Coronary artery (tissue), 2 donors: ENCODE results near the gene PPM1F.
"Not testable (repeated sequence)": the region's sequence is repeated elsewhere in the genome, so short reads cannot be mapped to it uniquely, and the experiment has no call there.

ENCODE experiments used
- DNase-seq: peaks from one replicate; pipeline ENCODE4 v3.0.0-alpha.2; 2017; ENCODE audit warnings: low spot score
- H3K27ac ChIP-seq, 2 donors: fragments of 200-600 bp; sonication (generic); one replicate each; pipeline ENCODE4 v1.5.1; 2016 to 2019
- H3K4me3 ChIP-seq: fragments of 200-600 bp; sonication (generic); 2 replicates; pipeline ENCODE4 v1.5.1; 2016; ENCODE audit warnings: mild to moderate bottlenecking, moderate library complexity
- TF ChIP-seq, protein P1 (sequence below): fragments of 200-600 bp; sonication (generic); IDR thresholded peaks from one replicate; pipeline ENCODE4 v1.5.1; 2019; ENCODE audit warnings: antibody characterized with exemption

PPM1F gene

DNA sequence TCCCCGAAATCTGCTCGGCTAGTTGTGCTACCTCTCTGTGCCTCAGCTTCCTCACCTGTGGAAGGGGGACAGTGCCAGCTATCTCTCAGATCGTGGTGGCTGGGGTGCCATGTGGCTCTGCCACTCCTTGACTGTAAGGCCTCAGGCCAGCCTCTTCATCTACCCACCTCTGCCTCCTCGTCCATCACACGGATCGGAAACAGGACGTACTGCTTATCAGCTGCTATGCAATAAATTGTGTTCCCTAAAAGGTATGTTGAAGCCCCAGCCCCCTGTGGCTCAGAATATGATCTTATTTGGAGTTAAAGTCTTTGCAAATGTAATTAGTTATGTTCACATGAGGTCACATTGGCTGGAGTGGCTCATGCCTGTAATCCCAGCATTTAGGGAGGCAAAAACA, 7.8 kb downstream of the PPM1F start:
- no peak for DNase-seq
- Histone ChIP-seq H3K4me3 (no peak overlapping the region), H3K27ac (peak overlapping the region in 1 of 2 donors; percentile 98)
- TF ChIP-seq, protein P1, sequence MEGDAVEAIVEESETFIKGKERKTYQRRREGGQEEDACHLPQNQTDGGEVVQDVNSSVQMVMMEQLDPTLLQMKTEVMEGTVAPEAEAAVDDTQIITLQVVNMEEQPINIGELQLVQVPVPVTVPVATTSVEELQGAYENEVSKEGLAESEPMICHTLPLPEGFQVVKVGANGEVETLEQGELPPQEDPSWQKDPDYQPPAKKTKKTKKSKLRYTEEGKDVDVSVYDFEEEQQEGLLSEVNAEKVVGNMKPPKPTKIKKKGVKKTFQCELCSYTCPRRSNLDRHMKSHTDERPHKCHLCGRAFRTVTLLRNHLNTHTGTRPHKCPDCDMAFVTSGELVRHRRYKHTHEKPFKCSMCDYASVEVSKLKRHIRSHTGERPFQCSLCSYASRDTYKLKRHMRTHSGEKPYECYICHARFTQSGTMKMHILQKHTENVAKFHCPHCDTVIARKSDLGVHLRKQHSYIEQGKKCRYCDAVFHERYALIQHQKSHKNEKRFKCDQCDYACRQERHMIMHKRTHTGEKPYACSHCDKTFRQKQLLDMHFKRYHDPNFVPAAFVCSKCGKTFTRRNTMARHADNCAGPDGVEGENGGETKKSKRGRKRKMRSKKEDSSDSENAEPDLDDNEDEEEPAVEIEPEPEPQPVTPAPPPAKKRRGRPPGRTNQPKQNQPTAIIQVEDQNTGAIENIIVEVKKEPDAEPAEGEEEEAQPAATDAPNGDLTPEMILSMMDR: no peak

DNA sequence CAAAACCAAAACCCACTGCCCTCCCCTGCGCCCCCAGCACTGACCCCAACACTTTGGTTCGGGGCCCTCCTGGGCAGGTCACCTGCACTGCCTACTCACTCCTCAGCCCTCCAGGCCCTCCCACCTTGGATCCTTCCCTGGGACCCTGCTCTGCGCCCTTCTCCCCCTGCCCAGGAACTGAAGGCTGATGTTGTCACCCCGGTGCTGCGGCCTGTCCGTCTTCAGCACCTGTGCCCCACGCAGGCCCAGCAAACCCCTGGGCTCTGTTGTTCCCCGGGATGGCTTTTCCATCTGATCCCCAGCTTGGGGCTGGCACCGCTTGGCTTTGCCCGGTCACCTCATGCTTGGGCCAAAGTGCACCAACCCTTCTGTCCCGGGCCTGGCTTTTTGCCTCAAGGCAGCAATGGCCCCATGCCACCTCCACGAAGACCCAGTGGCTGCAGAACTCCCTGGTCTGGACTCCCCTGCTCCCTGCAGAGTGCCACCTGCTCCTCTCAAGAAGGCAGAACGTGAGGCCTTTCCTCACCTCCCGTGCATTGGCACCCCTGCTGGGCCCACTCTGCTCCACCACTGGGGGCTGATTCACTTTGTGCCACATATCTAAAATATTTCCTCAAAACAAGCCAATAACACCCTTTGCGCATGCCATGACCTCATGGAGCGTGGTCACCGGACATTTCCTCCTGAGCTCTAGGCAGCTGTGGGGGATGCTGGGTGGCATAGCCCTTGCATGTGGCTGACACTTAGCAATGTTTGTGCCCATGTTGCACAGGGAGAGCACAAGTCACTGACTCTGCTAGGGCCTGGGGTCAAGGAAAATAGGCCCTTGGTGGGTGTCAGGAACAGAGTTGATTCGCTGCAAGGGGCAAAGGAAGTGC, 8.8 kb downstream of the PPM1F start:
- Histone ChIP-seq H3K4me3 (no peak overlapping the region), H3K27ac (peak overlapping the region in 1 of 2 donors; percentile 98)
- no peak for DNase-seq
- TF ChIP-seq, protein P1: no peak

DNA sequence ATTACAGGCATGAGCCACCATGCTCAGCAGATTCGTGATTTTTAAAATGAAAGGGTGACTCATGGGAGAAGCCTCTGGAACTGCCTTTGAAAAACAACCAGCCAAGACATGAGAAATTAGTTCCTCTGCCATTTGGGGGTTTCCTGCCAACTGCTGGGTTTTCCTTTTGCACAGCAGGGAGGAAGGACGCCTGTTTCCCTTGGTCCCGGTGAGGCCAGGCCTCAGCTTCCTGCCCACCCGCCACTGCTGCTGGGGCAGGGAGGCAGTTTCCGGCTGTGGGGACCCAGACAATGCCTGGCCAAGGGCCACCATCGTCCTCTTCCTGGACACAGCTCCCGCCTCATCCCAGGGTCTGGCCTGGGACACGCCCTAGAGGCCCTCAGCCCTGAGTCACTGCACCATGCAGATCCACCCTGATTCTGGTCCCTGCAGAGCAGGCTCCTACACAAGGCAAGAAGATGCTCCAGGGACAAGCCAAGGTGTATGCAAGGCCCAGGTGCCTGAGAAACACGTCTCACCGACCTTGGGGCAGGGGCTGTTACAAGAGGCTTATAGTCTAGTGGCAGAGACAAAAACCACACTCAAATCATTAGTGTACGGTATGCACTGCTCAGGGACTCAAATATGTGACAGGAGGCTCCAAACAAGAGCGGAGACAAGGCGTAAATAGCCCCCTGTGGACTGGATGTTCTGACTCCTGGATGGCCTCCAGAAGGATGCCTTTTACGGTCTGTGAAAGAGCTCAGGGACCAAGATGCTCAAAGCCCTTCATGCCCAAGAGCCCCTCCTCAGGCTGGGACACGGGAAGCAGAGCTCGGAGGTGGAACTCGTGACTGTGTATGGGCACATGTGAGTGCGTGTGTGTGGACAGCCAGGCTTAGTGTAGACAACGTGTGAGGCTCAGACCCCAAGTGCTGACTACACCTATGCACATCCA, 10.0 kb downstream of the PPM1F start:
- Histone ChIP-seq H3K4me3 (peak overlapping the region; percentile 31), H3K27ac (peak overlapping the region; percentile 49 to 98)
- TF ChIP-seq, protein P1: no peak
- DNase-seq: peak; percentile 86

DNA sequence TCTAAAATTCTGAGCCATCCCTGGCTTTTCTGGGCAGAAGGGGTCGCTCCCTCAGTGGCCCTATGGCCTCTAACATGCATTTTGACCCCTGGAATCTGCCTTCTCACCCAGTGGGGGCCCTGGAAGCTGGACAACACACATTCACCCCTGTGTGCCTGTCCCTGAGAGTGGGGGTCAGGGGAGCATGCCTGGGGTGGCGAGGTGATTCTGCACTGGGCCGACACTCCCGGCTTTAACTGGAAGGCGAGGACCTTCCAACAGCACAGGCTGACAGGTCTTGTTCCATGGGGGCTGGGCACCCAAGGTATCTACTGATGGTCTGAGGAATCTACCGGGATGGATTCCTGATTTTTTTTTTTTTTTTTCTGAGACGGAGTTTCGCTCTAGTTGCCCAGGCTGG, 10.7 kb downstream of the PPM1F start:
- DNase-seq: no peak
- TF ChIP-seq, protein P1: no peak
- Histone ChIP-seq H3K27ac (peak overlapping the region; percentile 32 to 98), H3K4me3 (no peak overlapping the region)

DNA sequence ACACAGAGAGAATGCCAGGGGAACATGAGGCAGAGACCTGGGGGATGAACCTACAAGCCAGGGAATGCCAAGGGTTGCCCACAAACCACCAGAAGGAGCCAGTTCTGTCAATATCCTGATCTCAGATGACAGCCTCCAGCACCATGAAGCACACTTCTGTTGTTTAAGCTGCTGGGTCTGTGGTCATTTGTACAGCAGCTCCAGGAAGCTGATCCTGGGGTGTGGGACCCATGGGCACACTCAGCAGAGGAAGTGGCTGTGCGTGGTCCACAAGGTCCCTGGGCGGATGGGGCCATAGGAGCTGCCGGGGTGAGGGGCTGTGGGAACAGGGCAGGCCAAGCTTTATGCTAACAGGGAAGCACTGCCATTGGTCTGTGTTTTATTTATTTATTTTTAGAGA, 12.1 kb downstream of the PPM1F start:
- TF ChIP-seq, protein P1: no peak
- DNase-seq: no peak
- Histone ChIP-seq H3K4me3 (no peak overlapping the region), H3K27ac (peak overlapping the region; percentile 44 to 98)

DNA sequence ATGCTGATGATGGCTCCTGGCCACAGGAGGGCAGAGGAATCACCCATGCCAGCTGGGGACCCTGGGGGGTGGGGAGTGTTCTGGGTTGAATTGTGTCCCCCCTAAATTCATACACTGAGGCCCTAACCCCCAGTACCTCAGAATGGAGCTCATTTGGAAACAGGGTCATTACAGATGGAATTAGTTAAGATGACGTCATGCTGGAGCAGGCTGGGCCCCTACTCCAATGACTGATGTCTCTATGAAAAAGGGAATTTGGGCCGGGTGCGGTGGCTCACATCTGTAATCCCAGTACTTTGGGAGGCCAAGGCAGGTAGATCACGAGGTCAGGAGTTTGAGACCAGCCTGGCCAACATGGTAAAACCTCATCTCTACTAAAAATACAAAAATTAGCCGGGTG, 12.7 kb downstream of the PPM1F start:
- not testable (repeated sequence) for DNase-seq, H3K4me3 ChIP-seq
- H3K27ac ChIP-seq: peak overlapping the region; percentile 44 to 98

DNA sequence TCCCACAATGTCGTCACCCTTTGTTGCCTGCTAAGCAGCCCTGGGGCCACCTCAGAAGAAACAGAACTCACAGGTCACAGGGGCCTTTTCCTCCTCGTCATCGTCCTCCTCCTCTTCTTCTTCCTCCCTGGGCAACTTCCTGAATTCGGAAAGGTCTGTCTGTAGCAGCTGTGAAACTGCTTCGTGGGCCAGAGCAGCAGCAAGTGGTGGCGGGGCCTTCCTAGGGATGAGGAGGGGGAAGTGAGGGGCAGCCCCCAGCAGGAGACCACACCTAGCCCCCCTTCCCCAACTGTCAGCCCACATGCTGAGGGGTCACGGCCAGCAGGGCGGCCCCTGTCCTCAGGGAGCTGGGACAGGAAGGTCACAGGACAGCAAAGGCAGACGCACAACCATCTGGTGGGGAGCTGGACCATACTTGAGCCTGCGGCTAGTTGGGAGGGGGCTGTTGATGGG, 13.2 kb downstream of the PPM1F start:
- DNase-seq: no peak
- Histone ChIP-seq H3K4me3 (no peak overlapping the region), H3K27ac (peak overlapping the region; percentile 44 to 98)
- TF ChIP-seq, protein P1: no peak
